ENCODE data around the gene IQSEC3.
A peak's percentile ranks its signal among the peaks of the same experiment; 100 is the strongest.

Gene IQSEC3

GRCh38 chr12:143964-144649, 77.5 kb downstream of the IQSEC3 start:
- DNase-seq: peak; percentile 40

- no peak for DNase-seq
Measured at GRCh38 chr12:144650-145284, 78.2 kb downstream of the IQSEC3 start.

- no peak for DNase-seq
Measured at GRCh38 chr12:145369-145960, 78.9 kb downstream of the IQSEC3 start.

- DNase-seq: no peak
Measured at GRCh38 chr12:147242-147641, 80.7 kb downstream of the IQSEC3 start.

- DNase-seq: no peak
Measured at GRCh38 chr12:148676-149416, 82.3 kb downstream of the IQSEC3 start.

GRCh38 chr12:151579-151978, 85.0 kb downstream of the IQSEC3 start:
- DNase-seq: no peak

GRCh38 chr12:152440-152839, 85.9 kb downstream of the IQSEC3 start:
- DNase-seq: peak; percentile 60

- DNase-seq: peak; percentile 84
Measured at GRCh38 chr12:153080-153746, 86.6 kb downstream of the IQSEC3 start.

- no peak for DNase-seq
Measured at GRCh38 chr12:154058-154457, 87.5 kb downstream of the IQSEC3 start.

GRCh38 chr12:155006-155405, 88.4 kb downstream of the IQSEC3 start:
- DNase-seq: no peak

GRCh38 chr12:155646-156045, 89.1 kb downstream of the IQSEC3 start:
- DNase-seq: no peak

- no peak for DNase-seq
Measured at GRCh38 chr12:156945-157344, 90.4 kb downstream of the IQSEC3 start.

- DNase-seq: no peak
Measured at GRCh38 chr12:157644-158043, 91.1 kb downstream of the IQSEC3 start.

GRCh38 chr12:159156-159782, 92.7 kb downstream of the IQSEC3 start:
- no peak for DNase-seq

GRCh38 chr12:160858-161257, 94.3 kb downstream of the IQSEC3 start:
- no peak for DNase-seq

- no peak for DNase-seq
Measured at GRCh38 chr12:161823-162222, 95.3 kb downstream of the IQSEC3 start.

- DNase-seq: no peak
Measured at GRCh38 chr12:162467-163307, 96.1 kb downstream of the IQSEC3 start.

GRCh38 chr12:163406-163986, 96.9 kb downstream of the IQSEC3 start:
- DNase-seq: no peak

- peak; percentile 67 for DNase-seq
Measured at GRCh38 chr12:164207-164606, 97.6 kb downstream of the IQSEC3 start.

- DNase-seq: no peak
Measured at GRCh38 chr12:165862-166368, 99.3 kb downstream of the IQSEC3 start.
